Stimulated activated CD8-positive, alpha-beta memory T cell treated with anti-CD3 and anti-CD28 coated beads, Interleukin-4, amount 100 ng/mL, for 1 hour (primary cell): ENCODE data around the gene GABRQ.

Experiments
- DNase-seq, 2 donors: peaks; one replicate each; pipeline ENCODE4 v3.0.0-alpha.2; 2020; ENCODE audit warnings: low read depth in 2 of 2, low spot score in 1 of 2

The GABRQ gene

DNA sequence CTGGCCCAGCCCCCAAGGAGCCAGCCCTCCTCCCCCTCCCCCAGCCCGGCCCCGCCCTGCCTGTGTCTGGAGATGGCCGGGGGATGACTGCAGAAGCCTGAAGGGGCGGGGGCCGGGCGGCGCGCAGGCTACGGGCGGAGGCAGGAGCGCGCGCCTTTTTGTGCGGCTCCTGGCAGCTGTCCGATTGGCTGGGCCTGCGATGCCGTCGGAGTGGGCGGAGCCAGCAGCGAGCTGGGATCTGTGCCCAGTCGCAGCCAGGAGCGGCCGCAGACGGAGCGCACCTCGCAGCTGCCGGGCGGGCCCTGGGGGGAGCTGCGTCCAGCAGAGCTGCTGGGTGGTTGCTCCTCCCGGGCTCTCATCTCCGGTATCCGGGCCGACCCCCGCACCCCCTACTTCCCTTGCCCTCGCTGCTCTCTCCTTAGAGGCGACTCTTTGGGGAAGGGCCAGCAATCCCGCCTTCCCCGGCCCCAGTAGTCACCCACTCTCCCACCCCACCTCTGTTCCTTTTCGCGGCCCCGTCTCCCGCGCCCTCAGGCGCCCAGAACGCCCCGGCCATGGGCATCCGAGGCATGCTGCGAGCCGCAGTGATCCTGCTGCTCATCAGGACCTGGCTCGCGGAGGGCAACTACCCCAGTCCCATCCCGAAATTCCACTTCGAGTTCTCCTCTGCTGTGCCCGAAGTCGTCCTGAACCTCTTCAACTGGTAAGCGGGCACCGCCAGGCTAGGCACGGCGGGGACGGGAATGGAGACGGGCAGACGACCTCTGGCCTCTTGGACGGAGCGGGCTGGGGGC lies at the start of gene GABRQ:
Gene GABRQ, plus strand, starts transcription at position 247 of the 794 bp plus-strand sequence. Its CDS starts 308 bp downstream, at position 555.
- no peak for DNase-seq

DNA sequence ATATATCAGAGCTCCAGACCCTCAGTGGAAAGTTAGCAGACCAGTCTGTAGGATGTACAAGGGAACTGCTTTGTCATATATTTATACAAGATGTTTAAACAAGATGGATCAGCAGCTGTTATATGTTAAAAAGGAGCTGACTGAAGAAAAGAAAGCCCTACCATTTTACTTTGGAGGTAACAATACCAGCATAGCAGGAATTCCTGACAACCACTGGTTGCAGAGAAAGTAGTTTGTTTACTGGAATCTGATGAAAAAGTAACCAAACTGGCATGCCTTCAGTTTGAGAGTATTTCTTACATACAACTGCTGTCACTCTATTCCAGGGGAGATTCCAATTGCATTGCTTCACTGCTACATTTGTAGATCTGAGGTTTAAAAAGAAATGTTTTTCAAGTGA lies 49.5 kb upstream of the GABRQ start:
- DNase-seq: no peak

DNA sequence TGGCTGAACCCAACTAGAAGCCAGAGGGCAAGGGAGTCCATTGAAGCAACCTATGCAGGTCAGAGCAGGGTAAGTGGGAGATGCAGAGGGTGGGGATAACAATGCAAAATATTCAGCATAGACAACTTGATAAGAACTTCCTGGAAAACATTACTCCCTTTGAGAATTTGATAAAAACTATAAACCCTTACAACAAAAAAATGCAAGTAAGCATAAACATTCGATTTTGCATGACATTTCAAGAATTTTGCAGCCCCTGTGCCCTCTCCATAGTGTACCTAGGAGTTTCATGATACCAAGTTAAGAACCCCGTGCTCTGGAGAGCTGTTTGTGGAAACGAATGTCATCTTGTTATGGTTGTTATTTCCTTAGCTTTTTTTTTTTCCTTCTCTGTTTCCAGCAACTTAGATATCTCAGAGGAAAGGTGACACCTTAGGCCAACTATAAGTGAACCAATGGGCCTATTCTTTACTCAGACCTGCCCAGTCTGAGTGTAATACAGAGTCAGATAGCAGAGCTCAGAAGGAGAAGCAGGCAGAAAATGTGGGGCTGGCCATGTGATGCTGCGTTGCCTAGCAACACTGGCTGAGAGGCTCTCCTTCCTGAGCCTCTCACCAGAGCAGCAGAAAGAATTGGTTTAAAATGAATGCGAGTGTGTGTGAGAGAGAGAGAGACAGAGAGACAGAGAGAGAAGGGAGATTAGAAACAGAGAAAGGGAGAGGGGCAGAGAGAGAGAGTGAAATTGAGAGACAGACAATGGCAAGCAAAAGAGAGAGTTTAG lies 36.7 kb upstream of the GABRQ start:
- no peak for DNase-seq

DNA sequence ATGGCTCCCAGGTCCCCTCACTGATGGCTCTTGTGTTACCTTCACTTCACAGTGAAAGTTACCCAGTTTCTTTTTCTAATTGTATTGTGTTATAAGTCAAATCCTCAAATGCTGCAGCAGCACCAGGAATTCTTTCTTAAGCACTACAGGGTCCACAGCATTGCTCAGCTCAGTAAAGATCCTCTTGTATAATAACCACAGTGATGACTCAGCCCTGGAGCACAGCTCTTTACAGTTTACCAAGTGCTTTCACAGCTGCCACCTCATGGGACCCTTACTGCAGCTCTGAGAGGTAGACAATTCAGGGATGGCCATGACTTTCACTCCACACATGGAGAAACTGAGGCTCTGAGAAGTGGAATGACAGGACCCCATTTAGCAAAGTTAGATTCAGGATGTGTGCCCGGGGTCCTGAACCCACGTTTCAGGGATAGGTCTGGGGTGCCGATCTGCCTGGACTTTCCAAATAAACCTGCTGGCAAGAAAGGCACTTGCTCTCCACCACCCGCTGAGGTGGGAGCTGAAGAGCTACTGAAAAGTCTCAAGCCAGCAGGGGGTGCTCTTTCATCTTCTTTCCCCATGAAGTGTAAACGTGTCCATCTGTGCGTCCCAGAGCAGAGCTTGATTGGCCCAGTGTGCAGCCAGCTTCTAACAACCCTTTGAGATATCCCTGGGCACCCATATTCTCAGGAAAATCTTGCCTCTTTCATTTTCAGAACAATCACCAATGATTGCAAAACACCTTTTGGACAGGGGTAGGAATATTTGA lies 35.7 kb upstream of the GABRQ start:
- DNase-seq: no peak

DNA sequence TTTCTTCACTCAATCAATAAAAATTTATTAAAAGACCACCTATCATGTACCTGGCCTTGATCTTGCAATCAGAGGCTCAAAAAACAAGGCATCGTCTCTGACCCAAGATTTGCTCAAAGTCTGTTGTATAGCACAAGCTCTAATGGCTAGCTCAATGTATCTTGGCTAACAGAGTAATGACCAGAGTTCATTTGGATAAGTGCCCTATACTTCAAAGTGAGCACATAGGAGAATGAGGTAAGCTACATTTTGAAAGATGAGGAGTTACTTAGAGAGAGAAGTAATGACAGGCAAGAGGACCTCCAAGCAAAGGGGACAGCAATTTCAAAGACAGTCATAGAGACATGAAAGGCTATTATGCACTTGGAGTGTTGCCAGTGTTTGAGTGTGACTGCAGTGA lies 22.9 kb upstream of the GABRQ start:
- DNase-seq: no peak

DNA sequence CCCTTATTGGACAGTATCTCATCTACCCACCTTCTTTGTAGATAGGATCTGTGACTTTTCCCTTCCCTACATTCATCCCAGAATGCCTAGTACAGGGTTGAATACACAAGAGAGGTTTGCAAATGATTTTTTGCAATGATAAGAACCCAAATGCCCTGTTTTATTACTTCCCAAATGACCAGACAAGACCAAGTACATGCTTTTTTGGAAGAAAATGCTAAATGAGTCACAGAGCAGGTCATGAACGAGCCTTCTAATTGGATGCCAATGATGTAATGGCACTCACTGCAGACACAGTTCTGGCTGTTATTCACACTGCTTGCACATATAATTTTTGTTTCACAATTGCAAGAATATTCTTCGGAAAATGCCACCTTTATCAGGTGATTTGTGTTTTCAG lies 17.8 kb upstream of the GABRQ start:
- DNase-seq: no peak

- DNase-seq: no peak
These were observed 5.1 kb upstream of the GABRQ start for GRCh38 chrX:152632445-152633097.

GRCh38 chrX:152635941-152636340 lies 1.8 kb upstream of the GABRQ start:
- DNase-seq: no peak

- DNase-seq: no peak
These were observed 779 bp downstream of the GABRQ start for GRCh38 chrX:152638443-152638904.

DNA sequence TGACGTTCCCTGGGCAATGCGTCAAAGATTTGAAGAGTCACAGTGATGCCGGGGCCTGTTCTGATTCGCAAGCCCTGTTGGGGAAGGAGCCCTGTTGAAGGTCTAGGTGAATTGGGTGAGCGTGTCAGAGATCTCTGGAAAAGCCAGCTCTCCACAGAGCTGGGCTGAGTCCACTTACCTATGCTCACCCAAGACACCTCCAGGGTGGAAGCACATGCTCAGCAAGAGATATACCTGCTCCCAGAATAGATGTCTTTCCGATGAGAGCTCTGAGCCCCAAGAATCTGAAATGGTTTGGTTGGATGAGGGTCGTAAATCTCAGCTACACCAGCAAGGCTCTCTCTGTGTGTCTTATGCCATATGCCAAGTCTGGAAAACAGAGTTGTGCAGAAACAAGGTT lies 1.7 kb downstream of the GABRQ start:
- DNase-seq: no peak

- DNase-seq: no peak
These were observed 2.5 kb downstream of the GABRQ start for GRCh38 chrX:152640034-152640818.

DNA sequence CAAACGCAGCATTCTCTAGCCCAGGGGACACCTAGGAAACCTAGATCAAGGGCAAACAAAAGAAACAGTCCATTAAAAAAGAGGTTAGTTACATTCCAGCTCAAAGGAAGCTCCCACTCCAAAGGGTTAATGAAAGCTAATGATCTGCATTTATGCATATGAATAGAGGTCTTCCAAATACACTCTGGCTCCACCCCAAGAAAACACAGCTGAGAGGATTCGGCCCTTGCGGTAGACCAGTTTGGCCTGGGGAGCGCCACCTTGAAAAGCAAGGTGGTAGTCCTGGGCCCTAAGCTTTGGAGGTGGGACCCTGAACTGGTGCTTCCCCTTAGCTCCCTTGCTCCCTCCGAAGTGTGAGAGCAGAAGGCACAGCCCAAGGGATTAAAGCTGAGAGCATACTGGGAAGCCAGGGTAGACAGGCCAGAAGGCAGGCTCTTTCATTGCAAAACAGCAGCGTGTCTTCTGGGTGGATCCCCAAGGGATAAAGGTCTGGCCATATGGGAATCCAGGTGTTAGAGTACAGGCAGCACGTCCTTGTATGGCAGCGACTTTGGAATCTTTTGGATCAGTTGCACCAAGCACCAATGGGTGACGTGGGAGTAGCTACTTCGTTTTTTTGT lies 3.7 kb downstream of the GABRQ start:
- DNase-seq: no peak

DNA sequence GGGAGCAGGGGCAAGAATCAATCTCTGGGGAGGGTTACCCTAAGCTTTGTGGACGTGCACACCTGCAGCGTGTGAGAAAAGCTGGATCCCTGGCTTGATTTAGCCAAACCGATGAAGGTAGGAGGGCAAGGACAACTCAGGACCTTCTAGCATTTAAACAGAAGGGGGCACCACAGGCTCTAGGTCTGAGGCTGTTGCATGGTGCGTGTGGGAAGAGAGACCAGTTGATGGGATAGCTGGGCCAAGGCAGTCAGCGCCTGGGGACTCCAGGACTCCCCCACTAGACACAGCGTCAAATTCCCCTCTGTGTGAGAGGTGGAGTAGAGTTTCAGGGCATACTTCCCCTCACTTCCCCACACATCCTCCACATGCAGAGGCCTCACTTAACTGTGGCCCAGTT lies 4.3 kb downstream of the GABRQ start:
- DNase-seq: no peak

- no peak for DNase-seq
These were observed 5.4 kb downstream of the GABRQ start for GRCh38 chrX:152642931-152643564.

DNA sequence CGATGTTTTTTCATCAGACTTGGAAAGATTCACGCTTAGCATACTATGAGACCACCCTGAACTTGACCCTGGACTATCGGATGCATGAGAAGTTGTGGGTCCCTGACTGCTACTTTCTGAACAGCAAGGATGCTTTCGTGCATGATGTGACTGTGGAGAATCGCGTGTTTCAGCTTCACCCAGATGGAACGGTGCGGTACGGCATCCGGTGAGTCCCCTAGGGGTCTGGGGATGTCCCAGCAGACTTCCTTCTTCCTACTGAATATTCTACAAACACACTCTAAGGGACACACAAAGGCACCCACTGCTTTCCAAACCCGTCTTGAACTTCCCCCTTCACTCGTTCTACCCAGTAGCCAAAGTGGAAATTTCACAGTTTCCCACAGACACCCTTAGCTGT lies 9.3 kb downstream of the GABRQ start:
- DNase-seq: no peak

DNA sequence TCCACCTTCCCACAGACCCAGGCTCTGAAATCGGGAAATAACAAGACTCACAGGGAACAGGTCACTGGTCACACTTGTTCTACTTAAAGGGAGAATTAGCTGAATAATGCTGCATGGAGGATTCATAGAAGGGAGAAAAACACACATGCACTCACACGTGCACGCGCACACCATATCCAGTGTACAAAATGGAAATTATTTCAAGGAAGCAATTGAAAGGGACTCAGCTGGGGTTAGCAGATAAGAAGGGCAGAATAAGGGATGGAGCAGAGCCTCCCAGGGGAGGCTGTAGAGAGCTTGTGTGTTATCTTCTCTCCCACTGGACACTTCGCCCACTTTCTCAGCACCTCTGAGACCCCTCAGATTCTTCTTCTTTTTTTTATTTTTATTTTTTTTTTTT lies 10.3 kb downstream of the GABRQ start:
- no peak for DNase-seq

DNA sequence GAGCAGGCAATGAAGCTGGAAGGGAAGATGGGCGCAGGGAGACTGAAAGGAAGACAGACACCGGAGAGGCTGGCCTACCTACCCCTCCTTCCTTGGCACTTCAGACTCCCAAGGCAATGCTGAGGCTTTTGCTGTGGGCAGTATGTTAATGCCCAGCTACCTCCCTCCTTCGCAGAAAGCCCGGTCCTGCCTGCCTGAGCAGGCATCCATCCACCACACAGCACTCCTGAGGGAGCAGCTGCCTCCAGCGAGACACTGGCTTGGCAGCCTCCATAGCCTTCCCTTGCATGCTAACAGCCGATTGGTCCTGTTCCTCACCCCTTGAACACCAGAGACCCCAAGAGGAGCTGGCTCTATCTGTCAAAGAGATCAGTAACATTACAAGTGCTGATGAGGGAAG lies 14.4 kb downstream of the GABRQ start:
- no peak for DNase-seq

DNA sequence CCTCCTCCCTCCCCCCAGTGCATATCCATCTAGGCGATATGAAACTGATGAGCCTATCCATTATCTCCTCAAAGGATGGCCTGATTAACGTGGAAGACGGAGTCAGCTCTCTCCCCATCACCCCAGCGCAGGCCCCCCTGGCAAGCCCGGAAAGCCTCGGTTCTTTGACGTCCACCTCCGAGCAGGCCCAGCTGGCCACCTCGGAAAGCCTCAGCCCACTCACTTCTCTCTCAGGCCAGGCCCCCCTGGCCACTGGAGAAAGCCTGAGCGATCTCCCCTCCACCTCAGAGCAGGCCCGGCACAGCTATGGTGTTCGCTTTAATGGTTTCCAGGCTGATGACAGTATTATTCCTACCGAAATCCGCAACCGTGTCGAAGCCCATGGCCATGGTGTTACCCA lies 14.8 kb downstream of the GABRQ start:
- DNase-seq: no peak

- no peak for DNase-seq
These were observed 18.4 kb downstream of the GABRQ start for GRCh38 chrX:152656087-152656486.
